Measurements from ENCODE around the gene HILPDA. TPM values are rescaled to one million over a fixed set of nuclear protein-coding genes. Genes with fewer than 3 reads are reported as not detected.

Gene HILPDA
- total RNA-seq, 1 experiment from 2014 or later = 17.0 TPM

DNA sequence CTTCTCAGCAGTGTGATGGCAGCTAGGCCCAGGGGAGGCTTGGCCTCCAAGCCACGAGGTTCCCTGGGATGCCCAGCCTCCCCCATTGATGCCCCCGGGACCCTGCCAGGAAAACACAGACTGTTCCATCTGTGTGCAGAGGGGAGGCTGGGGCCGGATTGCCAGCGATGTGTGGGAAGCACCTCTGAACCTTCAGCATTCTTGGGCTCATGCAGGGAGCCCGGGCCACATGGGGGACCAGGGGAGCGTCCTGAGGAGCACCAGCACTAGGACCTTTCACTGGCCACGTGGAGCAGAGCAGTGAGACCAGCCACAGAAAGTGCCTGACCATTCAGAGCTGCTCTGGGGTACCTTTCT lies 48.5 kb upstream of the HILPDA start:
- no peak overlapping the region for H3K27ac Mint-ChIP-seq (ENCODE audit: unreplicated experiment)
- CTCF ChIA-PET = no interaction called here
- H3K4me1 Mint-ChIP-seq (ENCODE audit: low read depth, unreplicated experiment) = peaks cover 7% of the 10 kb centered on the region
- no peaks in the 10 kb centered on the region; the same call in 1 of the 2 replicates for H3K9me3 ChIP-seq
- POLR2A ChIA-PET = no interaction called here
- no peaks in the 10 kb centered on the region for H3K27me3 Mint-ChIP-seq (ENCODE audit: insufficient read depth, unreplicated experiment)
- no peaks in the 10 kb centered on the region for H3K9me3 Mint-ChIP-seq (ENCODE audit: unreplicated experiment)
- BruUV-seq (replicated peaks) = no TSS peak
- DNase-seq = no peak
- no peaks in the 10 kb centered on the region for H3K27me3 ChIP-seq (replicated peaks; ENCODE audit: control insufficient read depth, insufficient read depth, low read length)
- no peak overlapping the region for H3K4me3 Mint-ChIP-seq (ENCODE audit: unreplicated experiment)
- H3K36me3 ChIP-seq (ENCODE audit: control insufficient read depth, insufficient read depth, low read length) = no peaks in the 10 kb centered on the region
- H3K36me3 Mint-ChIP-seq (ENCODE audit: insufficient read depth, unreplicated experiment) = no peaks in the 10 kb centered on the region
- H3K4me1 ChIP-seq = peaks cover 34% of the 10 kb centered on the region
- intact Hi-C loops (cut with micrococcal nuclease; ENCODE audit: unreplicated experiment) = no loop called here
- H3K4me3 ChIP-seq (ENCODE audit: low read depth, low read length) = no peak overlapping the region
- TF ChIP-seq, protein P1, sequence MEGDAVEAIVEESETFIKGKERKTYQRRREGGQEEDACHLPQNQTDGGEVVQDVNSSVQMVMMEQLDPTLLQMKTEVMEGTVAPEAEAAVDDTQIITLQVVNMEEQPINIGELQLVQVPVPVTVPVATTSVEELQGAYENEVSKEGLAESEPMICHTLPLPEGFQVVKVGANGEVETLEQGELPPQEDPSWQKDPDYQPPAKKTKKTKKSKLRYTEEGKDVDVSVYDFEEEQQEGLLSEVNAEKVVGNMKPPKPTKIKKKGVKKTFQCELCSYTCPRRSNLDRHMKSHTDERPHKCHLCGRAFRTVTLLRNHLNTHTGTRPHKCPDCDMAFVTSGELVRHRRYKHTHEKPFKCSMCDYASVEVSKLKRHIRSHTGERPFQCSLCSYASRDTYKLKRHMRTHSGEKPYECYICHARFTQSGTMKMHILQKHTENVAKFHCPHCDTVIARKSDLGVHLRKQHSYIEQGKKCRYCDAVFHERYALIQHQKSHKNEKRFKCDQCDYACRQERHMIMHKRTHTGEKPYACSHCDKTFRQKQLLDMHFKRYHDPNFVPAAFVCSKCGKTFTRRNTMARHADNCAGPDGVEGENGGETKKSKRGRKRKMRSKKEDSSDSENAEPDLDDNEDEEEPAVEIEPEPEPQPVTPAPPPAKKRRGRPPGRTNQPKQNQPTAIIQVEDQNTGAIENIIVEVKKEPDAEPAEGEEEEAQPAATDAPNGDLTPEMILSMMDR (IDR thresholded peaks at IDR 0.05; ENCODE audit: insufficient read depth in 1 of 2, low read depth in 1 of 2, low read length in 1 of 2, severe bottlenecking in 1 of 2, unreplicated experiment in 1 of 2) = no peak

GRCh38 chr7:128407751-128408708 lies 47.6 kb upstream of the HILPDA start:
- intact Hi-C loops (cut with micrococcal nuclease; ENCODE audit: unreplicated experiment) = no loop called here
- Histone ChIP-seq H3K36me3 (ENCODE audit: control insufficient read depth, insufficient read depth, low read length) (no peaks in the 10 kb centered on the region), H3K4me3 (ENCODE audit: low read depth, low read length) (no peak overlapping the region), H3K27me3 (replicated peaks; ENCODE audit: control insufficient read depth, insufficient read depth, low read length) (no peaks in the 10 kb centered on the region), H3K9me3 (no peaks in the 10 kb centered on the region; the same call in 1 of the 2 replicates), H3K4me1 (peaks cover 34% of the 10 kb centered on the region)
- BruUV-seq (replicated peaks) = no TSS peak
- Mint-ChIP-seq H3K4me1 (ENCODE audit: low read depth, unreplicated experiment) (peaks cover 7% of the 10 kb centered on the region), H3K9me3 (ENCODE audit: unreplicated experiment) (no peaks in the 10 kb centered on the region), H3K27ac (ENCODE audit: unreplicated experiment) (no peak overlapping the region), H3K4me3 (ENCODE audit: unreplicated experiment) (no peak overlapping the region), H3K36me3 (ENCODE audit: insufficient read depth, unreplicated experiment) (no peaks in the 10 kb centered on the region), H3K27me3 (ENCODE audit: insufficient read depth, unreplicated experiment) (no peaks in the 10 kb centered on the region)
- TF ChIP-seq, protein P1 (IDR thresholded peaks at IDR 0.05; ENCODE audit: insufficient read depth in 1 of 2, low read depth in 1 of 2, low read length in 1 of 2, severe bottlenecking in 1 of 2, unreplicated experiment in 1 of 2) = no peak
- CTCF ChIA-PET = interaction anchor here (0.6 to 0.9 kb wide), 6 partner anchors 8 to 66 kb away, joined by 3 to 7 read pairs (median 4); partner anchors contain the start of gene HILPDA
- no peak for DNase-seq
- POLR2A ChIA-PET = interaction anchor here (1.4 kb wide), 1 partner anchor 64 kb away, joined by 3 read pairs; the partner anchor contains the start of gene RBM28

DNA sequence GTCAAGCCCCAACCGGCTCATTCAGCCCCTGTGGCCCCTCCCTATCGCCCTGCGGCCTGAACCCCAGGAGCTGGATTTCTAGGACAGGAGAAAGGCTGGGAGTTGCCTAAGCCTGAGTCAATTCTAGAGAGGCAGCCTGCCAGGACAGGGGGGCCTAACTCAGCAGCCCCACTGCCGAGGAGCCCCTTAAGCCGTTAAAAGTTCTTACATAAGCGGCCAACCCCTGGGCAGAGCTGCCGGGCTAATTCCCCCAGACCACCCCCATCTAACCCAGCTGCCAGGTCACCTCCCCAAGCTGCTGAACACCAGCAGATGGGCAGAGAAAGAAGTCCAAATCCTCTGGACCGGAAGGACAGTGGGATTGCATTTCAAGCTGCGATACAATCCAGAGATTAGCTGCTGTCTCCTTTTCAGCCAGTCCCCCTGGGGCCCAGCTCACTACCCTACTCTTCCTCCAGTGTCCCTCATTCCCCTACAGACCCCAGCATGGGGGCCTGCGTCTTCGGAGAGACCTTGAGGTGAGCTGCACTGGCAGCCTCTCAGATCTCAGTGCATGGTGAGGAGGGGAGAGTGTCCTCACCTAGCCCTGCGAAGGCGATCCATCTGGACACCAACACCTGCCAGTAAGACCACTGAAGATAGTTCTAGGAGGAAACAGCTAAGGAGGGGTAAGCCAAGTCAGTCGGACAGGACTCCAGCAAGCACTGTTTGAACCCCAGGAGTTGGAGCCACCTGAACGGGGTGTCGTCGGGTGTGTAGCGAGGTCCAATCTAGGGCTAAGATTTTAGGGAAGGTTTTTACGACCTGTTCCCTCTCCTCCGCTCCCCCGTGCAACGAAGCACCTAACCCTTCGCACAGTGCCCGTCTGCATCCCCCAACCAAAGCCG lies 46.7 kb upstream of the HILPDA start:
- H3K4me1 Mint-ChIP-seq (ENCODE audit: low read depth, unreplicated experiment) = peaks cover 5% of the 10 kb centered on the region
- DNase-seq = no peak
- CTCF ChIA-PET = interaction anchor here (0.6 to 0.9 kb wide), 9 partner anchors 9 to 504 kb away, joined by 3 to 7 read pairs (median 3); partner anchors contain the start of gene HILPDA
- peak overlapping the region; percentile 45 for H3K4me3 ChIP-seq (ENCODE audit: low read depth, low read length)
- POLR2A ChIA-PET = interaction anchor here (1.4 kb wide), 1 partner anchor 65 kb away, joined by 3 read pairs; the partner anchor contains the start of gene RBM28
- no peaks in the 10 kb centered on the region; the same call in 1 of the 2 replicates for H3K9me3 ChIP-seq
- H3K36me3 Mint-ChIP-seq (ENCODE audit: insufficient read depth, unreplicated experiment) = no peaks in the 10 kb centered on the region
- no peaks in the 10 kb centered on the region for H3K27me3 ChIP-seq (replicated peaks; ENCODE audit: control insufficient read depth, insufficient read depth, low read length)
- H3K27ac Mint-ChIP-seq (ENCODE audit: unreplicated experiment) = no peak overlapping the region
- H3K27me3 Mint-ChIP-seq (ENCODE audit: insufficient read depth, unreplicated experiment) = no peaks in the 10 kb centered on the region
- H3K9me3 Mint-ChIP-seq (ENCODE audit: unreplicated experiment) = no peaks in the 10 kb centered on the region
- H3K36me3 ChIP-seq (ENCODE audit: control insufficient read depth, insufficient read depth, low read length) = no peaks in the 10 kb centered on the region
- peak overlapping the region; percentile 88 for H3K4me3 Mint-ChIP-seq (ENCODE audit: unreplicated experiment)
- intact Hi-C loops (cut with micrococcal nuclease; ENCODE audit: unreplicated experiment) = no loop called here
- TF ChIP-seq, protein P1 (IDR thresholded peaks at IDR 0.05; ENCODE audit: insufficient read depth in 1 of 2, low read depth in 1 of 2, low read length in 1 of 2, severe bottlenecking in 1 of 2, unreplicated experiment in 1 of 2) = no peak
- no TSS peak for BruUV-seq (replicated peaks)
- H3K4me1 ChIP-seq = peaks cover 30% of the 10 kb centered on the region
